ENCODE data around the gene PTGS2. TPM values are rescaled to one million over a fixed set of nuclear protein-coding genes. Genes with fewer than 3 reads are reported as not detected.

The PTGS2 gene
- total RNA-seq, 2 experiments from 2014 or later, result not detected

DNA sequence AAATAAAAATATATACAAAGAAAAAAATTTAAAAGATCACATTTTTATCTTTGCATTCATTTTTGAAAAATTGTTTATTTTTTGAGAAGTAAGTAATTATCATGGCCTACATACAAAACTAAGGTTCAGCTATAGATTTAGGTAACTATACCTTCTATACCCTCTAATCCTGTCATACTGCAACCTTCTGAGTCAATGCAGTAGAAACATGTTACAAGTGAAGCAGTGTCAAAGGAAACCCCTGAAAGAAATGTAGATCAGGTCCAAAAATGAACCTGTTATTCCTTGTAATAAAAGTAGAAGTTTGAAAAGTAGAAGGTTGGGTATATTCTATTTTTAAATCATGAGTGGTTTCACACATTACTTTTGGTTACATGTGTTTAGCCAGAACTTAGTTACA, 51.3 kb downstream of the PTGS2 start:
- H3K9me2 ChIP-seq (ENCODE audit: insufficient read depth, low read length), result no peaks in the 10 kb centered on the region
- H3K27ac ChIP-seq (ENCODE audit: low read depth, low read length, poor library complexity, severe bottlenecking), result no peak overlapping the region
- no peaks in the 10 kb centered on the region for H4K20me1 ChIP-seq (ENCODE audit: insufficient read depth, low read length)
- no TSS peak for BruUV-seq (replicated peaks)
- ChIA-PET POLR2A (interaction anchor here (0.5 kb wide), 1 partner anchor 154 kb away, joined by 3 read pairs; no protein-coding TSS in a partner anchor), CTCF (ENCODE audit: unreplicated experiment) (no interaction called here)
- intact Hi-C loops (cut with micrococcal nuclease; ENCODE audit: unreplicated experiment), result no loop called here
- H3K9me3 ChIP-seq (ENCODE audit: low read length), result no peaks in the 10 kb centered on the region
- no peak overlapping the region for H3K4me2 ChIP-seq (ENCODE audit: low read length)
- H2AFZ ChIP-seq (ENCODE audit: low read length), result no peak overlapping the region
- H3K4me1 ChIP-seq (ENCODE audit: insufficient read depth, low read length, poor library complexity, severe bottlenecking), result no peaks in the 10 kb centered on the region
- no peak for DNase-seq (ENCODE audit: low spot score)
- no peaks in the 10 kb centered on the region for H3K79me2 ChIP-seq (ENCODE audit: insufficient read depth, low read depth, low read length)
- H3K36me3 ChIP-seq (ENCODE audit: insufficient read depth, low read length), result no peaks in the 10 kb centered on the region
- TF ChIP-seq, protein P1, sequence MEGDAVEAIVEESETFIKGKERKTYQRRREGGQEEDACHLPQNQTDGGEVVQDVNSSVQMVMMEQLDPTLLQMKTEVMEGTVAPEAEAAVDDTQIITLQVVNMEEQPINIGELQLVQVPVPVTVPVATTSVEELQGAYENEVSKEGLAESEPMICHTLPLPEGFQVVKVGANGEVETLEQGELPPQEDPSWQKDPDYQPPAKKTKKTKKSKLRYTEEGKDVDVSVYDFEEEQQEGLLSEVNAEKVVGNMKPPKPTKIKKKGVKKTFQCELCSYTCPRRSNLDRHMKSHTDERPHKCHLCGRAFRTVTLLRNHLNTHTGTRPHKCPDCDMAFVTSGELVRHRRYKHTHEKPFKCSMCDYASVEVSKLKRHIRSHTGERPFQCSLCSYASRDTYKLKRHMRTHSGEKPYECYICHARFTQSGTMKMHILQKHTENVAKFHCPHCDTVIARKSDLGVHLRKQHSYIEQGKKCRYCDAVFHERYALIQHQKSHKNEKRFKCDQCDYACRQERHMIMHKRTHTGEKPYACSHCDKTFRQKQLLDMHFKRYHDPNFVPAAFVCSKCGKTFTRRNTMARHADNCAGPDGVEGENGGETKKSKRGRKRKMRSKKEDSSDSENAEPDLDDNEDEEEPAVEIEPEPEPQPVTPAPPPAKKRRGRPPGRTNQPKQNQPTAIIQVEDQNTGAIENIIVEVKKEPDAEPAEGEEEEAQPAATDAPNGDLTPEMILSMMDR (conservative IDR thresholded peaks at IDR 0.05; ENCODE audit: low read length), result no peak
- no peak for TF ChIP-seq EZH2phosphoT487 (IDR thresholded peaks at IDR 0.05; ENCODE audit: borderline replicate concordance, low read depth, low read length)
- no peak overlapping the region for H3K4me3 ChIP-seq (ENCODE audit: low read depth, low read length, poor library complexity, severe bottlenecking)

DNA sequence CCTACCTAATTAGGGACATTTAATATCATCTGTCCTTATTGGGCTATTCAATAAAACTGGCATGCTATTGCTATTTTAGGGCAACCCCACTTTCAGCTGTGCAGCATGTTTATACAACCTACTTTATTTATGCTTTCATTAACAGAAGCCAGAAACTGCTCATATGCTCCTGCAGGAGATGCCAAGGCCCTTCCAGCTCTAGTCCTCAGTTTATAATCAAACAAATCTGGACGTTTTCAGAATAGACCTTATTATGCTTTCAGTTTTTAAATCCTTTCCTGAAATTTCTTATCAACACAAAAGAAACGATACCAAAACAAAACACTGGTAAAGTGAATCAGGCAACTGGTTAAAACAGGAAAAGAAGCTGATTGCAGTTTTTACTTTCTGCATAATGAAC, 53.2 kb downstream of the PTGS2 start:
- H3K9me3 ChIP-seq (ENCODE audit: low read length), result no peaks in the 10 kb centered on the region
- BruUV-seq (replicated peaks), result no TSS peak
- H3K27ac ChIP-seq (ENCODE audit: low read depth, low read length, poor library complexity, severe bottlenecking), result no peak overlapping the region
- H3K9me2 ChIP-seq (ENCODE audit: insufficient read depth, low read length), result no peaks in the 10 kb centered on the region
- H3K79me2 ChIP-seq (ENCODE audit: insufficient read depth, low read depth, low read length), result no peaks in the 10 kb centered on the region
- no peak overlapping the region for H3K4me3 ChIP-seq (ENCODE audit: low read depth, low read length, poor library complexity, severe bottlenecking)
- ChIA-PET POLR2A (no interaction called here), CTCF (ENCODE audit: unreplicated experiment) (no interaction called here)
- no peaks in the 10 kb centered on the region for H4K20me1 ChIP-seq (ENCODE audit: insufficient read depth, low read length)
- H3K36me3 ChIP-seq (ENCODE audit: insufficient read depth, low read length), result no peaks in the 10 kb centered on the region
- no peaks in the 10 kb centered on the region for H3K4me1 ChIP-seq (ENCODE audit: insufficient read depth, low read length, poor library complexity, severe bottlenecking)
- TF ChIP-seq EZH2phosphoT487 (IDR thresholded peaks at IDR 0.05; ENCODE audit: borderline replicate concordance, low read depth, low read length), result no peak
- TF ChIP-seq, protein P1 (conservative IDR thresholded peaks at IDR 0.05; ENCODE audit: low read length), result no peak
- no peak overlapping the region for H2AFZ ChIP-seq (ENCODE audit: low read length)
- H3K4me2 ChIP-seq (ENCODE audit: low read length), result no peak overlapping the region
- intact Hi-C loops (cut with micrococcal nuclease; ENCODE audit: unreplicated experiment), result no loop called here
- no peak for DNase-seq (ENCODE audit: low spot score)

DNA sequence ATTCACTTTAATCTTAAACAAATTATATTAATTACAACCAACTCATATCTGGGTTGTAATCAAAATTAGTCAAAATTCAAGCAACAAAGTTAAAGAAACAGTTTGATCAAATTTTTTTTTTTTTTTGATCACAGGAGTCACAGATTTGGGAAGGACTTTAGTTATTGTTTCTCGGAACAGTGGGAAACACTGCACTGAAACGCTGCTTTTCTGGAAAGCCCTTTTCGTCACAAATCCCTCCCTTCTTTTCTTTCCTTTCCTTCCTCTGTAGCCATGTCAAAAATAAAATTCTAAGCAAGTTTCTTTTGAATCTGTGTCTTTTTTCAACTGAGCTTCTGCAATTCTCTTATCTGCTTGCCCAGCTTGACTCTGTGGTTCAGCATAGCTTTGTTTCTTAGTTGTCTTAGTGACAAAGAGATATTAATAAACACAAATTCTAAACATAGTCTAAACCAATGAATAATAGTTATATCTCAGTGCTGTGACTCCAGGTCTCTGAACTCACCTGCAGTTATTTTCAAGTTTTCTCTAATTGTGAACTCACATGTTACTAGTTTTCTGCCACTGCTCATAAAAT, 53.8 kb downstream of the PTGS2 start:
- no TSS peak for BruUV-seq (replicated peaks)
- Histone ChIP-seq H3K27ac (ENCODE audit: low read depth, low read length, poor library complexity, severe bottlenecking) (no peak overlapping the region), H3K9me2 (ENCODE audit: insufficient read depth, low read length) (no peaks in the 10 kb centered on the region), H3K36me3 (ENCODE audit: insufficient read depth, low read length) (no peaks in the 10 kb centered on the region), H2AFZ (ENCODE audit: low read length) (no peak overlapping the region), H3K9me3 (ENCODE audit: low read length) (no peaks in the 10 kb centered on the region), H3K79me2 (ENCODE audit: insufficient read depth, low read depth, low read length) (no peaks in the 10 kb centered on the region), H3K4me1 (ENCODE audit: insufficient read depth, low read length, poor library complexity, severe bottlenecking) (no peaks in the 10 kb centered on the region), H3K4me2 (ENCODE audit: low read length) (no peak overlapping the region), H4K20me1 (ENCODE audit: insufficient read depth, low read length) (no peaks in the 10 kb centered on the region), H3K4me3 (ENCODE audit: low read depth, low read length, poor library complexity, severe bottlenecking) (no peak overlapping the region)
- no peak for TF ChIP-seq EZH2phosphoT487 (IDR thresholded peaks at IDR 0.05; ENCODE audit: borderline replicate concordance, low read depth, low read length)
- TF ChIP-seq, protein P1 (conservative IDR thresholded peaks at IDR 0.05; ENCODE audit: low read length), result no peak
- ChIA-PET CTCF (ENCODE audit: unreplicated experiment) (no interaction called here), POLR2A (no interaction called here)
- DNase-seq (ENCODE audit: low spot score), result no peak
- intact Hi-C loops (cut with micrococcal nuclease; ENCODE audit: unreplicated experiment), result no loop called here
